HCT116 (cell line): ENCODE data around the gene SLC2A4. TPM values are rescaled to one million over a fixed set of nuclear protein-coding genes. Genes with fewer than 3 reads are reported as not detected.

Experiments used
- ATAC-seq: fragments of 200-7000 bp; cut with Tn5 transposase; 2 replicates; pipeline ENCODE4 v1.9.1; 2020; ENCODE audit warnings: mild to moderate bottlenecking, moderate library complexity
- BruUV-seq: library from RNA; stranded (reverse); fragments of 400-500 nt; replicated peaks from 2 replicates; lab custom pipeline; 2021; lab: Mats Ljungman, UMichigan
- CTCF ChIA-PET: fragments of 300-600 bp; sonication (Branson Sonifier 250); formaldehyde crosslinking; loops from one replicate; lab custom pipeline; 2021; ENCODE audit warnings: antibody characterized with exemption; lab: Charles Lee
- POLR2A ChIA-PET: fragments of 300-600, 350-600 bp; sonication (Branson Sonifier 250); formaldehyde crosslinking; loops from one replicate; lab custom pipeline; 2021; ENCODE audit warnings: antibody characterized with exemption; lab: Charles Lee
- RAD21 ChIA-PET, 2 experiments: fragments of 300-600 bp; sonication (Branson Sonifier 250); formaldehyde crosslinking; loops; one replicate each; lab custom pipeline; 2023; ENCODE audit warnings: low total read pairs in 2 of 2; ENCODE audit not compliant: uncharacterized antibody in 2 of 2, unreplicated experiment in 2 of 2, low non-redundant PET in 1 of 2; lab: Charles Lee
- DNase-seq: peaks from one replicate; pipeline ENCODE4 v3.0.0-alpha.2; 2010; ENCODE audit warnings: low read depth, low spot score
- H2AFZ ChIP-seq: fragments of 200-600 bp; shearing (Covaris generic), sonication (generic); 2 replicates; pipeline ENCODE4 v1.6.1; 2017; ENCODE audit warnings: low read depth, mixed run types, mixed read lengths, antibody characterized with exemption, low read length; ENCODE audit not compliant: poor library complexity, severe bottlenecking
- H3K27ac ChIP-seq: 2 replicates; pipeline ENCODE4 v1.5.1; 2012; ENCODE audit warnings: low read depth, low read length
- H3K27me3 ChIP-seq: fragments of 200-600 bp; sonication (generic); 2 replicates; pipeline ENCODE4 v1.6.1; 2016; ENCODE audit warnings: mixed run types, low read length, mixed read lengths; ENCODE audit not compliant: insufficient read depth
- H3K36me3 ChIP-seq, 2 experiments: fragments of 200-500 bp in 1 of 2; fragments of 200-600 bp in 1 of 2; sonication (Bioruptor generic) in 1 of 2; sonication (generic) in 1 of 2; 2 replicates each; pipeline versions ENCODE4 v1.5.1 to v1.6.1; 2014 to 2016; ENCODE audit warnings: low read length in 2 of 2, inconsistent platforms in 1 of 2, mixed read lengths in 1 of 2, mixed run types in 1 of 2; ENCODE audit not compliant: insufficient read depth in 2 of 2, control insufficient read depth in 1 of 2
- H3K4me1 ChIP-seq, 2 experiments: fragments of 200-600 bp in 1 of 2; sonication (generic) in 1 of 2; 2 replicates each; pipeline versions ENCODE4 v1.5.1 to v1.6.1; 2012 to 2017; ENCODE audit warnings: low read length in 2 of 2, inconsistent platforms in 1 of 2, mild to moderate bottlenecking in 1 of 2, mixed read lengths in 1 of 2, mixed run types in 1 of 2, moderate library complexity in 1 of 2; ENCODE audit not compliant: insufficient read depth in 2 of 2, control insufficient read depth in 1 of 2
- H3K4me2 ChIP-seq: fragments of 200-600 bp; sonication (generic); 2 replicates; pipeline ENCODE4 v1.6.1; 2017; ENCODE audit warnings: mixed run types, low read length, mixed read lengths
- H3K4me3 ChIP-seq, 2 experiments: fragments of 200-600 bp in 1 of 2; sonication (generic) in 1 of 2; replicated peaks in 1 of 2; 2 replicates each; pipeline ENCODE4 v1.5.1; 2011 to 2016; ENCODE audit warnings: low read length in 2 of 2, control low read depth in 1 of 2, low read depth in 1 of 2, mild to moderate bottlenecking in 1 of 2, mixed read lengths in 1 of 2, mixed run types in 1 of 2
- H3K79me2 ChIP-seq: fragments of 200-600 bp; sonication (generic); 2 replicates; pipeline ENCODE4 v1.6.1; 2017; ENCODE audit warnings: mild to moderate bottlenecking, mixed run types, low read length, moderate library complexity, mixed read lengths; ENCODE audit not compliant: insufficient read depth
- H3K9ac ChIP-seq: fragments of 200-600 bp; sonication (generic); 2 replicates; pipeline ENCODE4 v1.6.1; 2016; ENCODE audit warnings: low read length, mixed read lengths
- H3K9me2 ChIP-seq: fragments of 200-600 bp; sonication (generic), shearing (Covaris generic); 2 replicates; pipeline ENCODE4 v1.6.1; 2017; ENCODE audit warnings: mixed run types, mild to moderate bottlenecking, moderate library complexity; ENCODE audit not compliant: insufficient read depth
- H3K9me3 ChIP-seq, 2 experiments: fragments of 200-500 bp in 1 of 2; fragments of 200-600 bp in 1 of 2; sonication (Bioruptor generic) in 1 of 2; sonication (generic) in 1 of 2; 2 replicates each; pipeline ENCODE4 v1.6.1; 2014 to 2017; ENCODE audit warnings: low read length in 2 of 2, mixed read lengths in 2 of 2, inconsistent platforms in 1 of 2, low read depth in 1 of 2, mild to moderate bottlenecking in 1 of 2, mixed run types in 1 of 2, moderate library complexity in 1 of 2; ENCODE audit not compliant: control insufficient read depth in 1 of 2, insufficient read depth in 1 of 2
- H4K20me1 ChIP-seq: fragments of 200-600 bp; sonication (generic), shearing (Covaris generic); 2 replicates; pipeline ENCODE4 v1.6.1; 2017; ENCODE audit warnings: mixed run types, mild to moderate bottlenecking, moderate library complexity; ENCODE audit not compliant: insufficient read depth
- EGR1 ChIP-seq: IDR thresholded peaks from 2 replicates; pipeline ENCODE4 v1.6.1; 2012; ENCODE audit warnings: low read depth
- SIN3A ChIP-seq: IDR thresholded peaks from 2 replicates; pipeline ENCODE4 v1.6.1; 2012; ENCODE audit warnings: low read depth
- intact Hi-C: fragments of 100-400 bp; cut with micrococcal nuclease; formaldehyde crosslinking; loops from 2 replicates; pipeline ENCODE4 v1.10.0; 2022
- total RNA-seq: library from RNA; stranded (reverse); gene quantifications from one replicate; pipeline ENCODE4 v1.2.1, GENCODE V29; 2021; ENCODE audit not compliant: unreplicated experiment
- TF ChIP-seq, protein P1 (sequence below): IDR thresholded peaks from 2 replicates; pipeline ENCODE4 v1.6.1; 2011; ENCODE audit warnings: mild to moderate bottlenecking, low read length, moderate library complexity; ENCODE audit not compliant: insufficient replicate concordance; ENCODE audit errors: extremely low read depth
- TF ChIP-seq, protein P2 (sequence below): IDR thresholded peaks from 2 replicates; pipeline ENCODE4 v1.6.1; 2012; ENCODE audit warnings: low read depth

Gene SLC2A4
- total RNA-seq, 1 experiment from 2014 or later: 2.5 TPM

GRCh38 chr17:7253082-7253481 lies 28.4 kb upstream of the SLC2A4 start:
- peak overlapping the region; percentile 89 for H3K4me2 ChIP-seq
- RAD21 ChIA-PET: no interaction called here
- no peak overlapping the region for H2AFZ ChIP-seq
- H3K9me2 ChIP-seq: no peaks in the 10 kb centered on the region
- peak overlapping the region; percentile 82 to 99 for H3K4me3 ChIP-seq
- ATAC-seq: no peak
- H3K4me1 ChIP-seq: peaks cover 13 to 25% of the 10 kb centered on the region in 2 experiments
- peaks cover 75% of the 10 kb centered on the region for H3K79me2 ChIP-seq
- TF ChIP-seq, protein P1, sequence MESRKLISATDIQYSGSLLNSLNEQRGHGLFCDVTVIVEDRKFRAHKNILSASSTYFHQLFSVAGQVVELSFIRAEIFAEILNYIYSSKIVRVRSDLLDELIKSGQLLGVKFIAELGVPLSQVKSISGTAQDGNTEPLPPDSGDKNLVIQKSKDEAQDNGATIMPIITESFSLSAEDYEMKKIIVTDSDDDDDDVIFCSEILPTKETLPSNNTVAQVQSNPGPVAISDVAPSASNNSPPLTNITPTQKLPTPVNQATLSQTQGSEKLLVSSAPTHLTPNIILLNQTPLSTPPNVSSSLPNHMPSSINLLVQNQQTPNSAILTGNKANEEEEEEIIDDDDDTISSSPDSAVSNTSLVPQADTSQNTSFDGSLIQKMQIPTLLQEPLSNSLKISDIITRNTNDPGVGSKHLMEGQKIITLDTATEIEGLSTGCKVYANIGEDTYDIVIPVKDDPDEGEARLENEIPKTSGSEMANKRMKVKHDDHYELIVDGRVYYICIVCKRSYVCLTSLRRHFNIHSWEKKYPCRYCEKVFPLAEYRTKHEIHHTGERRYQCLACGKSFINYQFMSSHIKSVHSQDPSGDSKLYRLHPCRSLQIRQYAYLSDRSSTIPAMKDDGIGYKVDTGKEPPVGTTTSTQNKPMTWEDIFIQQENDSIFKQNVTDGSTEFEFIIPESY: no peak
- no peak for TF ChIP-seq EGR1
- TF ChIP-seq, protein P2, sequence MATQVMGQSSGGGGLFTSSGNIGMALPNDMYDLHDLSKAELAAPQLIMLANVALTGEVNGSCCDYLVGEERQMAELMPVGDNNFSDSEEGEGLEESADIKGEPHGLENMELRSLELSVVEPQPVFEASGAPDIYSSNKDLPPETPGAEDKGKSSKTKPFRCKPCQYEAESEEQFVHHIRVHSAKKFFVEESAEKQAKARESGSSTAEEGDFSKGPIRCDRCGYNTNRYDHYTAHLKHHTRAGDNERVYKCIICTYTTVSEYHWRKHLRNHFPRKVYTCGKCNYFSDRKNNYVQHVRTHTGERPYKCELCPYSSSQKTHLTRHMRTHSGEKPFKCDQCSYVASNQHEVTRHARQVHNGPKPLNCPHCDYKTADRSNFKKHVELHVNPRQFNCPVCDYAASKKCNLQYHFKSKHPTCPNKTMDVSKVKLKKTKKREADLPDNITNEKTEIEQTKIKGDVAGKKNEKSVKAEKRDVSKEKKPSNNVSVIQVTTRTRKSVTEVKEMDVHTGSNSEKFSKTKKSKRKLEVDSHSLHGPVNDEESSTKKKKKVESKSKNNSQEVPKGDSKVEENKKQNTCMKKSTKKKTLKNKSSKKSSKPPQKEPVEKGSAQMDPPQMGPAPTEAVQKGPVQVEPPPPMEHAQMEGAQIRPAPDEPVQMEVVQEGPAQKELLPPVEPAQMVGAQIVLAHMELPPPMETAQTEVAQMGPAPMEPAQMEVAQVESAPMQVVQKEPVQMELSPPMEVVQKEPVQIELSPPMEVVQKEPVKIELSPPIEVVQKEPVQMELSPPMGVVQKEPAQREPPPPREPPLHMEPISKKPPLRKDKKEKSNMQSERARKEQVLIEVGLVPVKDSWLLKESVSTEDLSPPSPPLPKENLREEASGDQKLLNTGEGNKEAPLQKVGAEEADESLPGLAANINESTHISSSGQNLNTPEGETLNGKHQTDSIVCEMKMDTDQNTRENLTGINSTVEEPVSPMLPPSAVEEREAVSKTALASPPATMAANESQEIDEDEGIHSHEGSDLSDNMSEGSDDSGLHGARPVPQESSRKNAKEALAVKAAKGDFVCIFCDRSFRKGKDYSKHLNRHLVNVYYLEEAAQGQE: no peak
- no peak for TF ChIP-seq SIN3A
- H4K20me1 ChIP-seq: no peaks in the 10 kb centered on the region
- POLR2A ChIA-PET: no interaction called here
- no TSS peak for BruUV-seq
- peaks cover 9 to 11% of the 10 kb centered on the region in 2 experiments; a peak in 2 of 4 replicates for H3K36me3 ChIP-seq
- H3K9me3 ChIP-seq: no peaks in the 10 kb centered on the region
- no peak for DNase-seq
- peak overlapping the region; percentile 84 for H3K27ac ChIP-seq
- intact Hi-C loops: loop anchor here (5.0 kb wide), 1 partner anchor 54 kb away; the partner anchor contains the start of gene EIF5A
- no peaks in the 10 kb centered on the region for H3K27me3 ChIP-seq
- H3K9ac ChIP-seq: peak overlapping the region; percentile 99
- CTCF ChIA-PET: no interaction called here
